ENCODE measurements around the gene ZNF483.
"Not testable (repeated sequence)": the region's sequence is repeated elsewhere in the genome, so short reads cannot be mapped to it uniquely, and the experiment has no call there.

Gene ZNF483

DNA sequence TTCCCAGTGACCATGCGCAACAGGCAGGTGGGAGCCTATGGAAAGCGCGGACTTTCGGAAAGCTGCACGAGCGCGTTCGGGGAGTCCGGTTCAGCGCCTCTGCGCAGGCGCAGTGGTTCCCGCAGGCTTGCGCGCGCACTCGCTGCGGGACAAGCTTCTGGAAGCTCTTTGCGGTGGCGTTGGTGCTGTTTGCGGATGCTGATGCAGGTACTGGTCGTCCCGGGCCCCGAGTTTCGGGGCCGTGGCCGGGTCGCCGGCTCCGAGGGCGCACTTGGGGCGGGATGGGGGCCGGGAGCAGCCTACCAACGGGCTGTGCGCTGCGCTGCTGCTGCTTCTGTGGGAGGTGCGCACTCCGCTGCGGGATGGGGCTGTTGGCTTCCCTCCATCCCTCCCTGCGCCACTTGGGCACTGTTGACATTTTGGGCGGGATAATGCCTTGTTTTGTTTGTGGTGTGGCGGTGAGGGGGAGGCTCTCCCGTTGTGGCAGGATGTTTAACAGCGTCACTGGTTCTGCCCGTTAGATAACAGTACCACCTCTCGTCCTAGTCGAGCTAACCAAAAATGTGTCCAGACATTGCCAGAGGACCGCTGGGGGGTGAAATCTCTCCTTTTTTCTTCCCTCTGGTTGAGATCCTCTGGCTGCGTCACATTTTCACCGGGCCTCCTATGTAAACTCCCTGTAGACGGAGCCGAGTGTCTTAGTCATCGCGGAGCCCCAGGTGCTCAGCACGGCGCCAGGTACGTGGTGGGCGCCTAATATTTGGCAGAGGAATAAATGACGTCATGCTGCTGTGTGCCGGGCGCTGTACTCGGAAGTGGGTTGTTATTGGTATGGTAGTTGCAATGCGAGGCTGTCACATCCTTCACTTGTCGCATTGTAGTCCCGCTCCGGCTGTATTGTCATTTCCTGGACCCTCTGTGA lies at the start of gene ZNF483:
Gene ZNF483, plus strand, starts transcription at position 124 of the 922 bp plus-strand sequence. CDS start 2,217 bp downstream, outside the sequence.
- peaks cover 23% of the 10 kb centered on the region for H3K4me1 Mint-ChIP-seq
- H3K27me3 Mint-ChIP-seq = no peaks in the 10 kb centered on the region
- H3K9me3 Mint-ChIP-seq = no peaks in the 10 kb centered on the region
- peaks cover 13% of the 10 kb centered on the region for H3K36me3 Mint-ChIP-seq
- H3K27ac Mint-ChIP-seq = peak within 1 kb of the TSS; percentile 42
- H3K4me3 Mint-ChIP-seq = peak within 1 kb of the TSS; percentile 86

DNA sequence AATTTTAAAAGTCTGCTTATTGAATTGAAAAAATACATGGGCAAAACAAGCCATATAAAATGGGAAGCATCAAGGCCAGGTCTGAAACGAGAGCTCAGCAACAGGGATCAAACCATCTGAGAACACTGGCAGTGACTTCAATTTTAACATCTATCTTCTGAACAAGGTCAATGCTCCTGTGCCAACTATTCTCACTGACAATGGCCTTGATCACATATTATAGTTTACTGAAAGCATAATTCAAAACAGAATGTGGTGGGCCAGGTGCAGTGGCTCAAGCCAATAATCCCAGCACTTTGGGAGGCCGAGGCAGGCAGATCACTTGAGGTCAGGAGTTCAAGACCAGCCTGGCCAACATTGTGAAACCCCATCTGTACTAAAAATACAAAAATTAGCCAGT lies 49.8 kb upstream of the ZNF483 start:
- Mint-ChIP-seq H3K4me1 (peaks cover 62% of the 10 kb centered on the region), H3K9me3 (no peaks in the 10 kb centered on the region), H3K27me3 (no peaks in the 10 kb centered on the region), H3K4me3 (no peak overlapping the region), H3K27ac (no peak overlapping the region), H3K36me3 (peaks cover 11% of the 10 kb centered on the region)

DNA sequence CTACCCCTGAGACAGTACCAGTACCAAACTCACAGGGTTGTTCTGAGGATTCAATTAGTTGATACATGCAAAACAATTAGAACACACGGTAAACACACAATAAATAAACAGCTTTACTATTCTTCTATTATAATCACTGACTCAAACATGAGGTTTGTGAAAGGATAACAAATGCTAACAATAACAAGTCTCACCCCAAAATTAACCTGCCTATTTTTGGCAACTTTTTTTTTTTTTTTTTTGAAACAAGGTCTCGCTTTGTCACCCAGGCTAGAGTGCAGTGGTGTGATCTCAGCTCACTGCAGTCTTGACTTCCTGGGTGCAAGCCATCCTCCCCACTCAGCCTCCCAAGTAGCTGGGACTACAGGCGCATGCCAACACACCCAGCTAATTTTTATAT lies 47.3 kb upstream of the ZNF483 start:
- Mint-ChIP-seq H3K4me1 (peaks cover 61% of the 10 kb centered on the region), H3K4me3 (no peak overlapping the region), H3K27ac (no peak overlapping the region), H3K36me3 (peaks cover 9% of the 10 kb centered on the region), H3K27me3 (no peaks in the 10 kb centered on the region), H3K9me3 (no peaks in the 10 kb centered on the region)

DNA sequence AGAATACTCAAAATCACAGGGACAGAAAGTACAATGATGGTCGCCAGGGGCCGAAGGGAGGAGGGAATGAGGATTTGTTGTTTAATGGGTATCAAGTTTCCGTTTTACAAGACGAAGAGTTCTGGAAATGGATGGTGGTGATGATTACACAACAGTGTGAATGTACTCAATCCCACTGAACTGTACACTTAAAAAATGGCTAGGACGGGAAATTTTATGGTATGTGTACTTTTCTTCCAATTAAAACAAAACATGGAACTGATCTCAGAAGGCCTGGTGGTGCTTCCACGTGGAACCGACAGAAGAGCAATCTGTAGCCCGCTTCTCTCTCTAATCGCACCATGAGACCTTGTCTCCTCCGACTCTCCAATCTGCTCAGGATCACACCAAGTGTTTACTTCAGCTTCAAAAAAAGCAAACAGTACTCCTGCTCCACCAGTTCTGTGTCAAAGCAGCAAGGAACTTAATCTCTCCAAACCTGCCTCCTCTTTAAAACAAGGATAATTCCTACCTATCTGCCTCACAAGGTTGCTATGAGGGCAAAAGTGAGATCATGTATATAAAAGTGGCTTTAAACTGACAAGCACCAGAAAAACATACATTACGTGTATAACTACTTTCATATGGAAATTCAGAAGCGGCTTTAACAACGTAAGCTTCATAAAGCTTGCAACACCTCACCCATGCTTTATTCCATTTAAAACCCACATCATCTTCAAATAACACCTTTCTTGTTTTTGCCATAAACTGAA lies 42.9 kb upstream of the ZNF483 start:
- Mint-ChIP-seq H3K9me3 (no peaks in the 10 kb centered on the region), H3K4me1 (peaks cover 46% of the 10 kb centered on the region), H3K36me3 (peaks cover 8% of the 10 kb centered on the region), H3K27me3 (no peaks in the 10 kb centered on the region), H3K27ac (peak overlapping the region; percentile 97), H3K4me3 (peak overlapping the region; percentile 95)

DNA sequence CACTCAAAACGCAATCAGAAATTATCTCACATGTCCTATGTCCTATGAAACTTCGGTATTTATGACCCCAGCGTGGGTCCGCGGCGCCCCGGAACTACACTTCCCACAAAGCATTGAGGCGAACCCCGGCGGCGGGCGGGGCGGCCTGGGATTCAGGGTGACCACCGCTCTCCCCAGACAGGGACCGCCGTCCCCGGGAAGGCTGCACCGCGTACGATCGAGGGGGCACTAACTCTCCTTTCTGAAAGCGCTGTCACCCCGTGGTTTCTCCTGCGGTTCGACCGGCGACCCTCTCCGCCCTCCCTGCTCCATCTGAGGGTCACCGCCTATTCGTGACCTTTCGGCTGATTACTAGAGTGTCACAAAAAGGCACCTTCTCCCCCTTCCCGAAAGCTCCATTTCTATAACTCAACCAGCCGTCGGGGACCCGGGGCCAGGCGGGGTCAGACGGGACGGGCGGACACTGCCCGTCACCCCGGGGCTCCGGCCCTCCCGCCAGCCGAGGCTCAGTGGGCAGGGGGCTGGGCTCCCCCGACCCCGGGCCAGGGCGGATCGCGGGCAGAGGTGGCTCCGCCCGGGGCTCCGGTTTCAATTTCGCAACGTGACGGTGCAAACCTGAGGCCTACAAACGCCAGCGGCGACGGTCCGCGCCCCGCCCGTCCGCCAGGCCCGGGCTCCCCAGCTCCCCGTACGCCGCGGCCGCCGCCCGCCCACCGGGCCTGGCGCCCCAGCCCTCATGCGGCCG lies 42.1 kb upstream of the ZNF483 start:
- Mint-ChIP-seq H3K36me3 (peaks cover 8% of the 10 kb centered on the region), H3K9me3 (no peaks in the 10 kb centered on the region), H3K4me1 (peaks cover 38% of the 10 kb centered on the region), H3K27me3 (no peaks in the 10 kb centered on the region), H3K4me3 (peak overlapping the region; percentile 95), H3K27ac (peak overlapping the region; percentile 97)

DNA sequence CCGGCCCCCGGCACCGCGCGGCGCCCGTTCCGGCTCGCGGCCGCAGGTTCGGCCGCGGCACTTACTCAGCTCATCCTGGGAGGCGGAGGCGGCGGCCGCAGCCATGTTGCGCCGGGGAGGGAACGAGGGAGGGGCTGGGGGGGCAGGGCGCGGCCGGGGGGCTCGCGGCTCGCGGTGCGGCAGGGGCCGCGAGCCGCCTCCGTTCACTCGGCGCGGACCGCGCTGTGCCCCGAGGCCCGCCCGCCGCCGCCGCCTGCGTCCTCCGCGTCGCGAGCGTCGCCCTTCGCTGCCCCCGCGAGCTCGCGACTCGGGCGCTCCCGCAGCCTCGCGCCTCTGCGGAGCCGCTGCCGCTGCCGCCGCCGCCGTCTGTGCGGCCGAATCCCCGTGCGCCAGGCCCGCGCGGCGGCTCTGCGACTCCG lies 41.5 kb upstream of the ZNF483 start:
- Mint-ChIP-seq H3K27me3 (no peaks in the 10 kb centered on the region), H3K4me1 (peaks cover 37% of the 10 kb centered on the region), H3K36me3 (peaks cover 8% of the 10 kb centered on the region), H3K4me3 (no peak overlapping the region), H3K9me3 (no peaks in the 10 kb centered on the region), H3K27ac (no peak overlapping the region)

DNA sequence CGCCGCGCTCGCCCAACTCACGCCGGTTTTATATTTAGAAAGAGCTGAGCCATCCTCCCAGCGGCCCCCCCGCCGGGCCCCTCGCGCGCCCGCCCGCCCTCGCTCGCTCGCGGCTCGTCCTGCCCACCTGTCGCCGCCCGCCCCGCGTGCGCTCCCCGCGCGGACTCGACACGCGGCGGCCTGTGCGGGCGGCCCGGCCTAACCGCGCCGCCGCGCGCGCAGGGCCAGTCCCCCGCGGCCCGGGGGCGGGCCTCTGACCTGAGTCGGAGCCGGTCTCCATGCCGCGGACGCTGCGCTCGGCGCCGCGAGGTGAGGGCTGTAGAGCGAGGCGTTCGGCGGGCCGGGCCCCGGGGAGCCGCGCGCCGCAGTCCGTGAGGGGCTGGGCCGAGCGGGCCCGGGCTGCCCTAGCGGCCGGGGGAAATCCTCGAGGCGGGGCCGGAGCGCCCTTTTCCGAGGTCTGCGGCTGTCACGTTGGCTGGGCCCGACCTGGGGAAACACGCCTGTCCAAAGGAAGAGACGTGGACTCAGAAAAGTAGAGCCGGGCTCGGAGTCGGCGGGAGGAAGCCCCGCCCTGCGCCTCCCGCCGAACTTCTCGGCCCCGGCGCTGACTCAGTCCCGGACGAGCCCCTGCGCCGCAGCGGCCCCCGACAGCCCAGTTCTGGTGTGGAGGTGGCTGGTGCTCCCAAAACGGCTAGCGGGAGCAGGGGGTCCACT lies 41.0 kb upstream of the ZNF483 start, which contains the start of gene ECPAS:
Gene ECPAS, minus strand, starts transcription at position 526 of the 714 bp plus-strand sequence. CDS start 11,465 bp downstream, outside the sequence.
- Mint-ChIP-seq H3K27me3 (no peaks in the 10 kb centered on the region), H3K36me3 (peaks cover 4% of the 10 kb centered on the region), H3K4me3 (peak within 1 kb of the TSS; percentile 85), H3K4me1 (peaks cover 32% of the 10 kb centered on the region), H3K27ac (peak within 1 kb of the TSS; percentile 57), H3K9me3 (no peaks in the 10 kb centered on the region)

DNA sequence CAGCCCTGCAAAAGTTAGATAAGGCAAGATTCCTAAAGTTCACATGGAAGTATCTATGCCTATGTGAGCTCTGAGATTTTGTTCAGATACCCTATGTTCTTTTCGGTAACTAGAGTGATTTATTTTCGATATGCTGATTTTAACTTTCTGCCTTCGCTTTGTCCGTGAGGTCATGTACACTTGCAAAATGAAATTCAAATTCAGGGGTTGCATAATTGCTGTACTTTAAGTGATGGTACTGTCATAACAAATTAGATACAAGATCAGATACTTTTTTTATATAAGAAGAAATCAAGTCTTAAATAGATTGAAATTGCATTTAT lies 40.4 kb upstream of the ZNF483 start:
- H3K4me3 Mint-ChIP-seq = peak overlapping the region; percentile 85
- H3K4me1 Mint-ChIP-seq = peaks cover 31% of the 10 kb centered on the region
- H3K27ac Mint-ChIP-seq = peak overlapping the region; percentile 57
- H3K9me3 Mint-ChIP-seq = no peaks in the 10 kb centered on the region
- H3K27me3 Mint-ChIP-seq = no peaks in the 10 kb centered on the region
- H3K36me3 Mint-ChIP-seq = peaks cover 4% of the 10 kb centered on the region

DNA sequence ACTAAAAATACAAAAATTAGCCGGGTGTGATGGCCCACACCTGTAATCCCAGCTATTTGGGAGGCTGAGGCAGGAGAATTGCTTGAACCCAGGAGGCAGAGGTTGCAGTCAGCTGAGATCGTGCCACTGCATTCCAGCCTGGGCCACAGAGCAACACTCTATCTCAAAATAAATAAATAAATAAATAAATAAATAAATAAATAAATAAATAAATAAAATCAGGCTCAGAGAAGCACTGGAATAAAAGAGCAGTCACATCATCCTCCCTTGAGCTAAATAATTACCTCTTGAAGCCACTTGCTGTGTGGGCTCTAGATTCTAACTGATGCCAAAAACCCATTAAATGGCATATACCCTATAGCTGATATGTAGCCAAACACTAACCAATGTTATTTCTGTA lies 27.8 kb upstream of the ZNF483 start:
- not testable (repeated sequence) for H3K27ac Mint-ChIP-seq, H3K4me1 Mint-ChIP-seq, H3K4me3 Mint-ChIP-seq, H3K27me3 Mint-ChIP-seq, H3K36me3 Mint-ChIP-seq, H3K9me3 Mint-ChIP-seq

DNA sequence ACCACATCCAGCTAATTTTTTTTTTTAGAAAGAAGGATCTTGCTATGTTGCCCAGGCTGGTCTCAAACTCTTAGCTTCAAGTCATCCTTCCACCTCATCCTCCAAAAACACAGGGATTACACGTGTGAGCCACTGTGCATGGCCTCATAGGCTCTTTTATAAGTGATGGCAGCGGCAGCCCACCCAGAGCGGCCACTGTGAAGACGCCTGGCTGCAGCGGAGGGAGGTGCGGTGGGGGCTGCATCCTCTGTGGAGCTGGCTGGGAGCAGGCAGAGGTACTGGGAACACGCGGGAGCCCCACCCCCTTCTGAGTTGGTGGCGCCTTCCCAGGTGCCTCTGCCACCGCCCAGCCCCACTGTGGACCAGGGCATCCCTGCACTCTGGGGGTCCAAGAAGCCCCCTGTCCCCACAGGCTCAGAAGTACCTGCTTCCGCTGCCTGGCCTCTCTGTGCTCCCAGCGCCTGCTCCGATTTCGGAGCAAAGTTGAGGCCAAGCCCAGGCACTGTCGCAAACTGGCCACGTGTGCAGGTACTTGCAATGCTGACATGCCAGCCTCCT lies 23.9 kb upstream of the ZNF483 start:
- no peaks in the 10 kb centered on the region for H3K36me3 Mint-ChIP-seq
- no peak overlapping the region for H3K4me3 Mint-ChIP-seq
- peaks cover 4% of the 10 kb centered on the region for H3K4me1 Mint-ChIP-seq
- no peak overlapping the region for H3K27ac Mint-ChIP-seq
- H3K9me3 Mint-ChIP-seq = no peaks in the 10 kb centered on the region
- H3K27me3 Mint-ChIP-seq = no peaks in the 10 kb centered on the region

DNA sequence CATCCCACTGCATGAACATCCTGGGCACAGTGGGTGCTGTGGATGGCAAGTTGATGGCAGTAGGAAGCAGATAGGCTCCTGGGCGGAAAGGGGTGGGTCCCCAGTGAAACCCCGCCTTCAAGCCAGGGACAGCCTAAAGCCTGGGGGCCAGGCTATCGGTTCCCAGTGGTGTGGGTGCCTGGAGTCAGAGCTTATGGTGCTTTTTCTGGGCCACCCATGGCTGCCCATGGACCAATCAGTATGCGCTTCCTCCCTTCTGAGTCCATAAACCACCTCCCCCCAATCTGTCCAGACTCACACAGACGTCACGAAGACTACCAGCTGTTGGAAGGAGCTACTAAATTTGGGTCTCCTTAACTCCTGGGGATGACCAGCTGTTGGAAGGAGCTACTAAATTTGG lies 23.3 kb upstream of the ZNF483 start:
- no peak overlapping the region for H3K4me3 Mint-ChIP-seq
- peaks cover 4% of the 10 kb centered on the region for H3K4me1 Mint-ChIP-seq
- H3K27me3 Mint-ChIP-seq = no peaks in the 10 kb centered on the region
- no peaks in the 10 kb centered on the region for H3K36me3 Mint-ChIP-seq
- no peaks in the 10 kb centered on the region for H3K9me3 Mint-ChIP-seq
- H3K27ac Mint-ChIP-seq = no peak overlapping the region

DNA sequence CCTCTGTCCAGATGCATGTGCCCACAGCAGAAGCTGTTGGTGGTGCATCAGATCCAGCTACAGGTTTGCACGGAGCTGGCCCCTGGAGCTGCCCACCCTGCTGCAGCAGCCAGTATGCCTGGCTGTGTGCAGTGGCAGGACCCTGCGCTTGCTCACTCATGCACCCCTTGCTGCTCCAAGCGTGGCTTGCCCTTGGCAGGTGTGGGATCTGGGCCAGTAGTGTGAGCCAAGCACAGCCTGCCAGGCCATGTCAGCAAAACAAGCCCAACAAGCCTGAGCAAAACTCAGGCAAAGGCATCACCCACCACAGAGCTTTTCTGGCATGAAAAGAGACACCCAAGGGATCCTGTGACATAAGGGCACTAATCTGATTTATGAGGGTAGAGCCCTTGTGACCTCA lies 22.5 kb upstream of the ZNF483 start:
- Mint-ChIP-seq H3K36me3 (no peaks in the 10 kb centered on the region), H3K9me3 (no peaks in the 10 kb centered on the region), H3K27me3 (no peaks in the 10 kb centered on the region), H3K27ac (no peak overlapping the region), H3K4me1 (peaks cover 4% of the 10 kb centered on the region), H3K4me3 (no peak overlapping the region)

DNA sequence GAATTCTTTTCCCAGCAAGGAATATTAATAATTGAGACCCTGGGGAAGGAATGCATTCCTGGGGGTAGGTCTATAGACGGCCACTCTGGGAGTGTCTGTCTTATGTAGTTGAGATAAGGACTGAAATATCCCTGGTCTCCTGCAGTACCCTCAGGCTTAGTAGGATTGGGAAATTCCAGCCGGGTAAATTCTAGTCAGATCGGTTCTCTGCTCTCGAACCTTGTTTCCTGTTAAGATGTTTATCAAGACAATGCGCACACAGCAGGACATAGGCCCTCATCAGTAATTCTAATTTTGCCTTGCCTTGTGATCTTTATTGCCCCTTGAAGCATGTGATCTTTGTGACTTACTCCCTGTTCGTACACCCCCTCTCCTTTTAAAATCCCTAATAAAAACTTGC lies 13.4 kb upstream of the ZNF483 start:
- H3K4me3 Mint-ChIP-seq, H3K27me3 Mint-ChIP-seq, H3K4me1 Mint-ChIP-seq, H3K27ac Mint-ChIP-seq, H3K9me3 Mint-ChIP-seq, H3K36me3 Mint-ChIP-seq: not testable (repeated sequence)

DNA sequence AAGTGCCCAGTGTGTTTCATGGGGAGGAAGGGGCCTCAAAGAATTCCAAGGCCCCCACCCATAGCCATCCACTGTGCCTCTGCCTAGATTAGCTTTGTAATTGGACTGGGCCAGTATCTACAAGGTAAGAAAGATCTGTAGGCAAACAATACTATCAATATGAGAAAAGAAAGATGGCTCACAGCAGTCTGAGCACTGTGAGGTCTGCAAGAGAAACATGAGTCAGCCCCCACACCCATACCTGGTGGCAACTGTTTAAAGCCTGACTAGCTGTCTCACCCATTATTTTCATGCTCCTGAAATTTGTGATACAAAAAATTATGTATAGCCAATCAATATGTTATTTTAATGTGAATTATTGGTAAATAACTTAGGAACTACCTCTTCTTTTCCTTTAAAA lies 10.0 kb upstream of the ZNF483 start:
- Mint-ChIP-seq H3K9me3 (peaks cover 6% of the 10 kb centered on the region), H3K4me3 (no peak overlapping the region), H3K27me3 (peaks cover 5% of the 10 kb centered on the region), H3K4me1 (no peaks in the 10 kb centered on the region), H3K27ac (no peak overlapping the region), H3K36me3 (peaks cover 3% of the 10 kb centered on the region)

DNA sequence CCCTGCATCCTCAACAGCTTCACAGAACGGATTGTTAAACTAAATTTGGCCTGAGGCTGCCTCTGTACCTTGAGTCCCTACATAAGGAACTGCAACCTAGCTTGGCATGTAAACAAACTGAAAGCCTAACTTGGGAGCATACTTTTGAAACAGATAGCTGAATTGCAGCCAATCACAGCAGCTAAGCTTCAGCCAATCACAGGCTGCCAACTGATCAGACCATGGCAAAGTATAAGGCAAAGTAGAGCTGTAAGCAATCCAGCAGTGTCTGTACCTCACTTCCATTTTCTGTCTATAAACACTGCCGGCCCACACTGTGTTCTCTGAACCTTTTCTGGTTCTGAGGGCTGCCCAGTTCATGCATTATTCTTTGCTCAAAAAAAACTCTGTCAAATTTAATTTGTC lies 8.9 kb upstream of the ZNF483 start:
- Mint-ChIP-seq H3K4me3 (no peak overlapping the region), H3K27me3 (peaks cover 3% of the 10 kb centered on the region), H3K27ac (no peak overlapping the region), H3K9me3 (peaks cover under 1% of the 10 kb centered on the region), H3K36me3 (peaks cover 2% of the 10 kb centered on the region), H3K4me1 (no peaks in the 10 kb centered on the region)
